ENCODE results near the gene CUBN. TPM values are rescaled to one million over a fixed set of nuclear protein-coding genes. Genes with fewer than 3 reads are reported as not detected.

The CUBN gene
- total RNA-seq, 1 donor from 2014 or later: 2.5 TPM

- no peak for DNase-seq
- TF ChIP-seq CTCF (IDR thresholded peaks at IDR 0.05): no peak
- no peaks in the 10 kb centered on the region for H3K27me3 Mint-ChIP-seq
- CTCF ChIA-PET: no interaction called here
- H3K27ac Mint-ChIP-seq: no peak overlapping the region
- no peaks in the 10 kb centered on the region for H3K4me1 Mint-ChIP-seq
- peaks cover 11% of the 10 kb centered on the region for H3K36me3 Mint-ChIP-seq (ENCODE audit: low read depth)
- POLR2A ChIA-PET: no interaction called here
- H3K9me3 Mint-ChIP-seq: no peaks in the 10 kb centered on the region
- no peak overlapping the region for H3K4me3 Mint-ChIP-seq
- no peak for ATAC-seq (ENCODE audit: low read depth)
- intact Hi-C loops (cut with micrococcal nuclease): no loop called here
Observed at GRCh38 chr10:16916496-16916895, 213.1 kb downstream of the CUBN start.

GRCh38 chr10:16915300-16915699 is 214.3 kb downstream of the CUBN start:
- CTCF ChIA-PET: no interaction called here
- ATAC-seq (ENCODE audit: low read depth): no peak

GRCh38 chr10:16913266-16913665 is 216.3 kb downstream of the CUBN start:
- peaks cover 11% of the 10 kb centered on the region for H3K36me3 Mint-ChIP-seq (ENCODE audit: low read depth)
- no peak for DNase-seq
- ChIA-PET CTCF (no interaction called here), POLR2A (no interaction called here)
- H3K4me1 Mint-ChIP-seq: peaks cover 13% of the 10 kb centered on the region
- no peak overlapping the region for H3K4me3 Mint-ChIP-seq
- H3K27me3 Mint-ChIP-seq: no peaks in the 10 kb centered on the region
- no peak for TF ChIP-seq CTCF (IDR thresholded peaks at IDR 0.05)
- H3K9me3 Mint-ChIP-seq: no peaks in the 10 kb centered on the region
- H3K27ac Mint-ChIP-seq: no peak overlapping the region
- ATAC-seq (ENCODE audit: low read depth): no peak
- intact Hi-C loops (cut with micrococcal nuclease): no loop called here

More at GRCh38 chr10:16915300-16915699, 214.3 kb downstream of the CUBN start:
- Mint-ChIP-seq H3K4me1 (peaks cover 6% of the 10 kb centered on the region), H3K9me3 (no peaks in the 10 kb centered on the region), H3K4me3 (no peak overlapping the region), H3K27me3 (no peaks in the 10 kb centered on the region), H3K36me3 (ENCODE audit: low read depth) (peaks cover 11% of the 10 kb centered on the region), H3K27ac (no peak overlapping the region)
- DNase-seq: no peak
- no peak for TF ChIP-seq CTCF (IDR thresholded peaks at IDR 0.05)
- POLR2A ChIA-PET: no interaction called here
- intact Hi-C loops (cut with micrococcal nuclease): no loop called here

GRCh38 chr10:16910793-16911164 is 218.8 kb downstream of the CUBN start:
- no peak for TF ChIP-seq CTCF (IDR thresholded peaks at IDR 0.05)
- DNase-seq (no peak), ATAC-seq (ENCODE audit: low read depth) (no peak)
- ChIA-PET POLR2A (no interaction called here), CTCF (no interaction called here)
- H3K36me3 Mint-ChIP-seq (ENCODE audit: low read depth): peaks cover 11% of the 10 kb centered on the region
- H3K4me1 Mint-ChIP-seq: peaks cover 13% of the 10 kb centered on the region
- H3K27me3 Mint-ChIP-seq: no peaks in the 10 kb centered on the region
- H3K4me3 Mint-ChIP-seq: no peak overlapping the region
- H3K27ac Mint-ChIP-seq: no peak overlapping the region
- H3K9me3 Mint-ChIP-seq: no peaks in the 10 kb centered on the region
- intact Hi-C loops (cut with micrococcal nuclease): no loop called here

GRCh38 chr10:16909961-16910792 is 219.4 kb downstream of the CUBN start:
- H3K27ac Mint-ChIP-seq: no peak overlapping the region
- no peaks in the 10 kb centered on the region for H3K27me3 Mint-ChIP-seq
- H3K4me1 Mint-ChIP-seq: peaks cover 13% of the 10 kb centered on the region
- ChIA-PET POLR2A (no interaction called here), CTCF (no interaction called here)
- H3K36me3 Mint-ChIP-seq (ENCODE audit: low read depth): peaks cover 9% of the 10 kb centered on the region
- no peaks in the 10 kb centered on the region for H3K9me3 Mint-ChIP-seq
- DNase-seq: no peak
- intact Hi-C loops (cut with micrococcal nuclease): no loop called here
- H3K4me3 Mint-ChIP-seq: no peak overlapping the region
- TF ChIP-seq CTCF (IDR thresholded peaks at IDR 0.05): no peak
- no peak for ATAC-seq (ENCODE audit: low read depth)

Measured in activated B cell treated with CpG ODN at 0.5 μM for 24 hours (primary cell).